ENCODE measurements around the gene RBMS3.
"Not testable (repeated sequence)": the region's sequence is repeated elsewhere in the genome, so short reads cannot be mapped to it uniquely, and the experiment has no call there.

RBMS3 gene

GRCh38 chr3:29311795-29312194 is 30.9 kb downstream of the RBMS3 start:
- FAIRE-seq (no peak), DNase-seq (ENCODE audit: low spot score) (no peak)

- DNase-seq (ENCODE audit: low spot score): no peak
- no peak for FAIRE-seq
These were observed 31.5 kb downstream of the RBMS3 start for GRCh38 chr3:29312395-29312794.

GRCh38 chr3:29312960-29313452 is 32.1 kb downstream of the RBMS3 start:
- FAIRE-seq (no peak), DNase-seq (ENCODE audit: low spot score) (no peak)

GRCh38 chr3:29313981-29314726 is 33.3 kb downstream of the RBMS3 start:
- DNase-seq (ENCODE audit: low spot score): no peak
- FAIRE-seq: no peak

- FAIRE-seq: no peak
These were observed 33.8 kb downstream of the RBMS3 start for GRCh38 chr3:29314727-29315088.

GRCh38 chr3:29317659-29318173 is 36.8 kb downstream of the RBMS3 start:
- no peak for FAIRE-seq
- no peak for DNase-seq (ENCODE audit: low spot score)

More at GRCh38 chr3:29314727-29315088, 33.8 kb downstream of the RBMS3 start:
- DNase-seq (ENCODE audit: low spot score): no peak

- FAIRE-seq: no peak
- no peak for DNase-seq (ENCODE audit: low spot score)
These were observed 37.4 kb downstream of the RBMS3 start for GRCh38 chr3:29318251-29318650.

GRCh38 chr3:29319262-29319661 is 38.4 kb downstream of the RBMS3 start:
- no peak for FAIRE-seq

GRCh38 chr3:29319798-29320197 is 38.9 kb downstream of the RBMS3 start:
- DNase-seq (ENCODE audit: low spot score) (no peak), FAIRE-seq (no peak)

More at GRCh38 chr3:29319262-29319661, 38.4 kb downstream of the RBMS3 start:
- DNase-seq (ENCODE audit: low spot score): no peak

GRCh38 chr3:29322586-29322985 is 41.7 kb downstream of the RBMS3 start:
- FAIRE-seq (no peak), DNase-seq (ENCODE audit: low spot score) (no peak)

- no peak for FAIRE-seq
- peak; percentile 7 for DNase-seq (ENCODE audit: low spot score)
These were observed 43.3 kb downstream of the RBMS3 start for GRCh38 chr3:29324180-29324651.

- FAIRE-seq; DNase-seq (ENCODE audit: low spot score): not testable (repeated sequence)
These were observed 45.7 kb downstream of the RBMS3 start for GRCh38 chr3:29326540-29326939.

- no peak for DNase-seq (ENCODE audit: low spot score)
- FAIRE-seq: no peak
These were observed 49.4 kb downstream of the RBMS3 start for GRCh38 chr3:29329986-29330890.

GRCh38 chr3:29331035-29331434 is 50.2 kb downstream of the RBMS3 start:
- no peak for DNase-seq (ENCODE audit: low spot score)
- no peak for FAIRE-seq

- FAIRE-seq (no peak), DNase-seq (ENCODE audit: low spot score) (no peak)
These were observed 50.8 kb downstream of the RBMS3 start for GRCh38 chr3:29331456-29332194.

- no peak for DNase-seq (ENCODE audit: low spot score)
- no peak for FAIRE-seq
These were observed 51.3 kb downstream of the RBMS3 start for GRCh38 chr3:29332195-29332637.

- no peak for FAIRE-seq
These were observed 52.7 kb downstream of the RBMS3 start for GRCh38 chr3:29333576-29333975.

GRCh38 chr3:29334706-29335105 is 53.8 kb downstream of the RBMS3 start:
- DNase-seq (ENCODE audit: low spot score) (no peak), FAIRE-seq (no peak)

More at GRCh38 chr3:29333576-29333975, 52.7 kb downstream of the RBMS3 start:
- DNase-seq (ENCODE audit: low spot score): no peak

GRCh38 chr3:29335438-29335837 is 54.6 kb downstream of the RBMS3 start:
- FAIRE-seq (peak; percentile 58), DNase-seq (ENCODE audit: low spot score) (peak; percentile 82)

GRCh38 chr3:29335943-29336342 is 55.1 kb downstream of the RBMS3 start:
- DNase-seq (ENCODE audit: low spot score): no peak
- FAIRE-seq: no peak

- no peak for DNase-seq (ENCODE audit: low spot score)
- no peak for FAIRE-seq
These were observed 56.7 kb downstream of the RBMS3 start for GRCh38 chr3:29337565-29337964.
